NCI-H146 treated with DMSO at 0.1 percent for 48 hours (cell line): ENCODE results near the gene MFAP1.

Experiments used
- DNase-seq: peaks from one replicate; lab custom pipeline; 2025; ENCODE audit not compliant: unreplicated experiment; lab: John Stamatoyannopoulos, UW

MFAP1 gene

GRCh38 chr15:43776718-43777266 lies 47.7 kb downstream of the MFAP1 start, which contains the start of gene ELL3:
TSS of gene ELL3 (minus strand) at chr15:43776966. CDS start at chr15:43776901, 65 bp downstream.
- DNase-seq = peak; percentile 56

- peak; percentile 27 for DNase-seq
Observed at GRCh38 chr15:43776101-43776717, 48.3 kb downstream of the MFAP1 start.

- peak; percentile 26 for DNase-seq
Observed at GRCh38 chr15:43775411-43775965, 49.0 kb downstream of the MFAP1 start.

GRCh38 chr15:43774062-43774461 lies 50.4 kb downstream of the MFAP1 start:
- no peak for DNase-seq

DNA sequence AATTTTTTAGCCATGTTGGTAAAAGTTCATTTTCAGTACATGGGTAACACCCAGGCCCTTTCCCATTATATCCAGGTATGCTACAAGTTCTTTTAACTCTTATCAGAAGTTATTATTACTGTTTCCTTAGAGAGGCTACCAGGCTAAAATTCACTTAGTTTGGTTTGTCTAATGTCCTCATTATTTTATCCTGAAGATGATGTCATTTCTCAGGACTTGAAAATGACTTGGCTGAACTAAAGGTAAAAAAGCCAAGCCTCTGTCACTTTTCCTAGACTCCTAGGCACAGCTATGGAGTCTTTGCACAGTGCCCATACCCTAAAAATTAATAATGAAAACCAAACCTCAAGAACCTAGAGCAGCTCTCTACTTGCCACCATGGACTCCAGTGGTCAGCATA lies 51.9 kb downstream of the MFAP1 start:
- no peak for DNase-seq

DNA sequence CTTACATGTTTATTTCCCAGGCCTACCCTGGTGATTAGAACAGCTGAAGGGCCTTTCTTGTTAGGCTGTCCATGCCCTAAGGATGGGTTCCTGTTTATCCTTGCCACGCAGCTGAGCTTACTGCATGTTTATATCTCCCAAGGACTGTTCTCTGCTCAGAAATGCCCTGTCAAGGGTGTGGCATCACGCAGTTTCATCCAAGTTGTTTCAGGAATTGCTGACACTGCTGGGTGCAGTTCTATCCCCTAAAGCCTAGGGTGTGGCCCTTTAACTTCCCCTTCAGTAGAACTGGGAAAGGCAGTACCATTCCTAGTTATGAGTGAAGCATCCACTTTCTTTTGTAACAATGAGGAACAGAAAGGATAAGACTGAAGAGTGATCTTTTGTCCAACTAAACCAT lies 52.7 kb downstream of the MFAP1 start:
- no peak for DNase-seq

GRCh38 chr15:43769584-43770228 lies 54.8 kb downstream of the MFAP1 start:
- DNase-seq = no peak

DNA sequence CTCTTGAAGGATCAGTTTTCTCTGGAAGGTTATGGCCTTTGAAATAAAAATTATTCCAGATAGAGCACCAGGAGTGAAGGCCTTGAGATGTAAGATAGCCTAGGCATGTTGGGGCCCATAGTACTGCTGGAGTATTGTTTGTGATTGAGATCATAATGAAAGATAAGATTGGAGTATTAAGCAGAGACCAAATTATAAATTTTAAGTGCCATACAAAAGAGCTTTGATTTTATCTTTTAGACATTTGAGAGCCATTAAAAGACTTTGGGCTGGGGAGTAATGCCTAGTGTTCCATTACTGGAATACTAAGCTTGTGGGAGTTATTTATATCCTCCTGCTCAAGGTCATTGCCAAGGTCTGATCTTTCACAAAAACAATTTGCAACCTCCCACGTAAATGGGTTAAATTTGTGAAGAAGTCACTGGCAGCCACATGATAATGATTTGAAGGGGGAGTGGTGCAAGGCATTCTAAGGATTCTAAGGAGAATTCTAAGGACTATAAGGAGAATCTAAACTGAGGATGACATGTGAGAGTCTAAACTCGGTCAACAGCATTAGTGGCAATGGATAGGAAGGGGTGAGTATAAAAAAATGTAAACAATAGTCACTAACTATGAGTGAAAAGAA lies 60.6 kb downstream of the MFAP1 start:
- no peak for DNase-seq

DNA sequence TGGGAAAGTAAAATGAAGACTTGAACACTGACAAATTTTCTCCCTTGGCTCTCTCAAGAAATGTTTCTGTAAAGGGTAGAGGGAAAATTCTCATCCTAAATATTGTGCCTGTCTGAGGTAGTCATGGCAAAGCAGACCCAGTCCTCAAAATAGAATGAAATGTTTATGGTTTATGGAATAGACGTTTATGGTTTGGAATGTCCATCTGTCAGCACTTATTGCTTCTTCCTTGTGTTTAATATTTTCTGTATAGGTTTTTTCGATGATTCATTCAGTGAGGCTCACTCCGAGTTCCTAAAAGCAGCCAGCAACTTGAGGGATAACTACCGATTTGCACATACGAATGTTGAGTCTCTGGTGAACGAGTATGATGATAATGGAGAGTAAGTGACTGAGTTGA lies 61.7 kb downstream of the MFAP1 start:
- no peak for DNase-seq
